ENCODE data around the gene MAD1L1. TPM values are rescaled to one million over a fixed set of nuclear protein-coding genes. Genes with fewer than 3 reads are reported as not detected.

The MAD1L1 gene
- total RNA-seq, 1 experiment from 2014 or later: 38.5 TPM

- POLR2A ChIA-PET: no interaction called here
- peak; percentile 94 for DNase-seq (ENCODE audit: low read depth, low spot score)
These were observed 122.7 kb downstream of the MAD1L1 start for GRCh38 chr7:2109936-2110609.

More at GRCh38 chr7:2109936-2110609, 122.7 kb downstream of the MAD1L1 start:
- no peaks in the 10 kb centered on the region for H4K20me1 ChIP-seq (ENCODE audit: insufficient read depth)
- H3K9me2 ChIP-seq (ENCODE audit: insufficient read depth): no peaks in the 10 kb centered on the region
- H3K9me3 ChIP-seq (ENCODE audit: control insufficient read depth in 1 of 2, insufficient read depth in 1 of 2, low read depth in 1 of 2, low read length in 2 of 2): no peaks in the 10 kb centered on the region
- peaks cover 21% of the 10 kb centered on the region for H3K79me2 ChIP-seq (ENCODE audit: insufficient read depth, low read length)
- peak overlapping the region; percentile 85 for H3K4me2 ChIP-seq (ENCODE audit: low read length)
- no peaks in the 10 kb centered on the region for H3K36me3 ChIP-seq (ENCODE audit: control insufficient read depth in 1 of 2, insufficient read depth in 2 of 2, low read length in 2 of 2)
- H3K4me1 ChIP-seq (ENCODE audit: control insufficient read depth in 1 of 2, insufficient read depth in 2 of 2, low read length in 2 of 2): peaks cover 49 to 92% of the 10 kb centered on the region in 2 experiments
- ChIA-PET CTCF (no interaction called here), RAD21 (ENCODE audit: low non-redundant PET in 1 of 2, low total read pairs in 2 of 2, uncharacterized antibody in 2 of 2, unreplicated experiment in 2 of 2) (no interaction called here)
- no peaks in the 10 kb centered on the region for H3K27me3 ChIP-seq (ENCODE audit: insufficient read depth, low read length)
- intact Hi-C loops (cut with micrococcal nuclease): loop anchor here (5.0 to 10.0 kb wide), 2 partner anchors 95 to 237 kb away; no protein-coding TSS in a partner anchor
- H3K27ac ChIP-seq (ENCODE audit: low read depth, low read length): peak overlapping the region; percentile 94
- peak overlapping the region; percentile 79 for H3K9ac ChIP-seq (ENCODE audit: low read length)
- TF ChIP-seq POLR2AphosphoS5 (IDR thresholded peaks at IDR 0.05; ENCODE audit: low read depth, low read length): peak; percentile 92
- peak; percentile 45 for TF ChIP-seq ZBTB33 (IDR thresholded peaks at IDR 0.05; ENCODE audit: extremely low read depth, insufficient replicate concordance, low read length)
- peak; percentile 69 for TF ChIP-seq TCF7L2 (IDR thresholded peaks at IDR 0.05; ENCODE audit: borderline replicate concordance, extremely low read depth, insufficient read depth, insufficient read length)
- TF ChIP-seq YY1 (IDR thresholded peaks at IDR 0.05; ENCODE audit: extremely low read depth, insufficient replicate concordance, low read depth, low read length): peak; percentile 50
- no peak for TF ChIP-seq CBX3 (IDR thresholded peaks at IDR 0.05; ENCODE audit: low read depth)
- no peak for TF ChIP-seq ELF1 (IDR thresholded peaks at IDR 0.05; ENCODE audit: borderline replicate concordance, low read depth)
- H2AFZ ChIP-seq (ENCODE audit: low read depth, low read length, poor library complexity, severe bottlenecking): no peak overlapping the region
- H3K4me3 ChIP-seq (replicated peaks in 1 of 2; ENCODE audit: low read depth in 1 of 2, low read length in 2 of 2): peak overlapping the region; percentile 48 to 58
- TSS peak; percentile 94 for BruUV-seq (replicated peaks)
- ATAC-seq: peak; percentile 89
